Esophagus squamous epithelium (tissue), 4 donors: Measurements from ENCODE around the gene DCBLD2.

Experiments used
- POLR2A ChIP-seq, 4 donors: fragments of 450-650 bp; IDR thresholded peaks; one replicate each; pipeline ENCODE4 v1.6.1; 2017; ENCODE audit warnings: antibody characterized with exemption in 4 of 4, mild to moderate bottlenecking in 4 of 4, moderate library complexity in 3 of 4
- TF ChIP-seq, protein P1 (sequence below), 6 experiments: fragments of 450-650 bp in 4 of 6; fragments of 200-600 bp in 2 of 6; sonication (generic) in 2 of 6; IDR thresholded peaks; one replicate each; pipeline ENCODE4 v1.5.1; 2016 to 2019; ENCODE audit warnings: antibody characterized with exemption in 6 of 6, mild to moderate bottlenecking in 4 of 6, moderate library complexity in 4 of 6

DNA sequence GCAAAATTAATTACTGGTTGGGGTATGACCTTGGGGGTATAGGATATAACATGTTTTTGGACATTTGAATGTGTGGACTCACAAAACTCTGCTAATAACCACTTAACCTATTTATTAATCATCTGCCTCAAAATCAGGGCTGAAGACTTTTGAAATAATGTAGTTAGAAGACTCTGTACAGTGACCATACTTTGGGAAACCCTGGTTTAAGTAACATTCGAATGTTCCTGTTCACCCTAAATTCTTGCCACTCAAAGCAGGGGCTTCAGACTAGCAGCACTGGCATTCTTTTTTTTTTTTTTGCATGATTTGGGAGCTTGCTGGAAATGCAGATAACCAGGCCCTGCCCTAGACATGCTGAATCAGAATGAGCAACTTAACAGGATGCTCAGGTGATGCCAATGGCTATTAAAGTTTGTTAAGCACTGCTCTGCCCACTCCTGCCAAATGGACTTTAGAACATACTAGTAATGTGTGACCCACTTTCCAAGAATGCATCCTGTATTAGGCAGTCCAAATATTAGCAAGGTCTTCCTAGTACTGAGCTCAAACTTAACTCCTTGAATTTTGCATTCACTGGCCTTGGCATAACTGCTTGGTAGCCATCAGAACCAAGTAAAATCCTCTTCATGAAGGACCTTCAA lies 151.1 kb downstream of the DCBLD2 start:
- TF ChIP-seq, protein P1, sequence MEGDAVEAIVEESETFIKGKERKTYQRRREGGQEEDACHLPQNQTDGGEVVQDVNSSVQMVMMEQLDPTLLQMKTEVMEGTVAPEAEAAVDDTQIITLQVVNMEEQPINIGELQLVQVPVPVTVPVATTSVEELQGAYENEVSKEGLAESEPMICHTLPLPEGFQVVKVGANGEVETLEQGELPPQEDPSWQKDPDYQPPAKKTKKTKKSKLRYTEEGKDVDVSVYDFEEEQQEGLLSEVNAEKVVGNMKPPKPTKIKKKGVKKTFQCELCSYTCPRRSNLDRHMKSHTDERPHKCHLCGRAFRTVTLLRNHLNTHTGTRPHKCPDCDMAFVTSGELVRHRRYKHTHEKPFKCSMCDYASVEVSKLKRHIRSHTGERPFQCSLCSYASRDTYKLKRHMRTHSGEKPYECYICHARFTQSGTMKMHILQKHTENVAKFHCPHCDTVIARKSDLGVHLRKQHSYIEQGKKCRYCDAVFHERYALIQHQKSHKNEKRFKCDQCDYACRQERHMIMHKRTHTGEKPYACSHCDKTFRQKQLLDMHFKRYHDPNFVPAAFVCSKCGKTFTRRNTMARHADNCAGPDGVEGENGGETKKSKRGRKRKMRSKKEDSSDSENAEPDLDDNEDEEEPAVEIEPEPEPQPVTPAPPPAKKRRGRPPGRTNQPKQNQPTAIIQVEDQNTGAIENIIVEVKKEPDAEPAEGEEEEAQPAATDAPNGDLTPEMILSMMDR (IDR thresholded peaks at IDR 0.05) = no peak
- TF ChIP-seq POLR2A (IDR thresholded peaks at IDR 0.05) = no peak
